Neuronal stem cell (in vitro differentiated cells): ENCODE results near the gene TEX19.

Source experiments
- DNase-seq: peaks from one replicate; pipeline ENCODE4 v3.0.0-alpha.2; 2013; ENCODE audit warnings: low spot score
- H2AFZ ChIP-seq: one replicate; pipeline ENCODE4 v1.6.1; 2013; ENCODE audit warnings: mild to moderate bottlenecking, low read length, inconsistent platforms
- H2AK5ac ChIP-seq: 2 replicates; pipeline ENCODE4 v1.6.1; 2013; ENCODE audit warnings: low read depth, mild to moderate bottlenecking, inconsistent platforms, low read length, moderate library complexity, mixed read lengths
- H2BK120ac ChIP-seq: 2 replicates; pipeline ENCODE4 v1.6.1; 2013; ENCODE audit warnings: low read depth, mild to moderate bottlenecking, inconsistent platforms, low read length, moderate library complexity, mixed read lengths
- H2BK12ac ChIP-seq: one replicate; pipeline ENCODE4 v1.6.1; 2013; ENCODE audit warnings: low read length, inconsistent platforms
- H2BK15ac ChIP-seq: 2 replicates; pipeline ENCODE4 v1.6.1; 2013; ENCODE audit warnings: mild to moderate bottlenecking, low read length, inconsistent platforms, mixed read lengths
- H2BK5ac ChIP-seq: one replicate; pipeline ENCODE4 v1.6.1; 2013; ENCODE audit warnings: inconsistent platforms, mild to moderate bottlenecking, low read length, moderate library complexity
- H3K14ac ChIP-seq: one replicate; pipeline ENCODE4 v1.6.1; 2013; ENCODE audit warnings: low read length, inconsistent platforms
- H3K18ac ChIP-seq: 2 replicates; pipeline ENCODE4 v1.6.1; 2013; ENCODE audit warnings: low read length, inconsistent platforms
- H3K23ac ChIP-seq: 2 replicates; pipeline ENCODE4 v1.6.1; 2013; ENCODE audit warnings: low read depth, mild to moderate bottlenecking, mixed read lengths, low read length, inconsistent platforms; ENCODE audit not compliant: poor library complexity
- H3K27ac ChIP-seq: replicated peaks from 3 replicates; pipeline ENCODE4 v1.5.1; 2013; ENCODE audit warnings: low read length, inconsistent platforms
- H3K27me3 ChIP-seq, 3 experiments: 2 replicates each; pipeline ENCODE4 v1.6.1; 2013; ENCODE audit warnings: low read length in 3 of 3, mild to moderate bottlenecking in 2 of 3, inconsistent platforms in 1 of 3, low read depth in 1 of 3, mixed read lengths in 1 of 3, moderate library complexity in 1 of 3; ENCODE audit not compliant: control insufficient read depth in 3 of 3, insufficient read depth in 3 of 3
- H3K36me3 ChIP-seq, 2 donors: replicated peaks in 1 of 2; 2 replicates each; pipeline ENCODE4 v1.6.1; 2013; ENCODE audit warnings: low read length in 2 of 2; ENCODE audit not compliant: control insufficient read depth in 2 of 2, insufficient read depth in 2 of 2
- H3K4ac ChIP-seq: 2 replicates; pipeline ENCODE4 v1.6.1; 2013; ENCODE audit warnings: inconsistent platforms, mild to moderate bottlenecking, low read length, moderate library complexity
- H3K4me1 ChIP-seq, 2 donors: 1 replicate in 1 of 2; 2 replicates in 1 of 2; pipeline ENCODE4 v1.6.1; 2013; ENCODE audit warnings: low read length in 2 of 2, low read depth in 1 of 2; ENCODE audit not compliant: control insufficient read depth in 2 of 2, insufficient read depth in 1 of 2
- H3K4me2 ChIP-seq: one replicate; pipeline ENCODE4 v1.6.1; 2013; ENCODE audit warnings: mild to moderate bottlenecking, low read length, inconsistent platforms; ENCODE audit not compliant: insufficient read depth, poor library complexity, severe bottlenecking
- H3K4me3 ChIP-seq, 2 donors: 2 replicates each; pipeline ENCODE4 v1.5.1; 2013; ENCODE audit warnings: low read length in 2 of 2, mild to moderate bottlenecking in 2 of 2, inconsistent platforms in 1 of 2, moderate library complexity in 1 of 2
- H3K79me1 ChIP-seq: one replicate; pipeline ENCODE4 v1.6.1; 2013; ENCODE audit warnings: low read depth, mild to moderate bottlenecking, inconsistent platforms, low read length, moderate library complexity
- H3K9ac ChIP-seq: one replicate; pipeline ENCODE4 v1.6.1; 2013; ENCODE audit warnings: mild to moderate bottlenecking, low read depth, low read length, inconsistent platforms; ENCODE audit not compliant: poor library complexity
- H3K9me3 ChIP-seq, 2 donors: replicated peaks in 1 of 2; 2 replicates each; pipeline versions ENCODE3 to v1.6.1; 2013; ENCODE audit warnings: low read length in 2 of 2, mild to moderate bottlenecking in 2 of 2, inconsistent platforms in 1 of 2, low read depth in 1 of 2, mixed read lengths in 1 of 2, moderate library complexity in 1 of 2; ENCODE audit not compliant: control insufficient read depth in 2 of 2, insufficient read depth in 1 of 2
- H4K8ac ChIP-seq: one replicate; pipeline ENCODE4 v1.6.1; 2013; ENCODE audit warnings: low read depth, mild to moderate bottlenecking, inconsistent platforms, low read length, moderate library complexity
- H4K91ac ChIP-seq: one replicate; pipeline ENCODE4 v1.6.1; 2013; ENCODE audit warnings: low read length, low read depth, mild to moderate bottlenecking, inconsistent platforms; ENCODE audit not compliant: poor library complexity
- WGBS, 2 donors: extraction: QIAGEN DNeasy Blood & Tissue Kit; methylation state at CpG; one replicate each; pipeline ENCODE4 v1.1.7; 2013; ENCODE audit warnings: missing lambda C conversion rate in 2 of 2, mixed read lengths in 1 of 2; ENCODE audit not compliant: insufficient read length in 2 of 2, insufficient replicate concordance in 1 of 2; ENCODE audit errors: extremely low coverage in 2 of 2; 5-methylcytosine and 5-hydroxymethylcytosine counted together

Gene TEX19

DNA sequence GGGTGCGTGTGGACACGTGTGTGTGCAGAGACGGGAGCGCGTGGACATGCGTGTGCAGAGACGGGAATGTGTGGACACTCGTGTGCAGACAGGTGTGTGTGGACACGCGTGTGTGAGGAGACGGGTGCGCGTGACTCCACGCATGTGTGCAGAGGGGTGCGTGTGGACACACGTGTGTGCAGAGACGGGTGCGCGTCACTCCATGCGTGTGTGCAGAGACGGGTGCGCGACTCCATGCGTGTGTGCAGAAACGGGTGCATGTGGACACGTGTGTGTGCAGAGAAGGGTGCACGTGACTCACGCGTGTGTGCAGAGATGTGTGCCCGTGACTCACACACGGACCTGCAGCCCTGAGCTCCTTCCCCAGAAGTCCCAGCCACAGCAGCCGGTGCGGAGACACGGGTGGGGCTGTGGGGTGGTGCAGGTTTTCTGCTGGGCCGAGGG is 39.4 kb upstream of the TEX19 start:
- DNase-seq, result no peak
- peaks cover 0 to 39% (median 5%) of the 10 kb centered on the region in 3 experiments for H3K27me3 ChIP-seq

DNA sequence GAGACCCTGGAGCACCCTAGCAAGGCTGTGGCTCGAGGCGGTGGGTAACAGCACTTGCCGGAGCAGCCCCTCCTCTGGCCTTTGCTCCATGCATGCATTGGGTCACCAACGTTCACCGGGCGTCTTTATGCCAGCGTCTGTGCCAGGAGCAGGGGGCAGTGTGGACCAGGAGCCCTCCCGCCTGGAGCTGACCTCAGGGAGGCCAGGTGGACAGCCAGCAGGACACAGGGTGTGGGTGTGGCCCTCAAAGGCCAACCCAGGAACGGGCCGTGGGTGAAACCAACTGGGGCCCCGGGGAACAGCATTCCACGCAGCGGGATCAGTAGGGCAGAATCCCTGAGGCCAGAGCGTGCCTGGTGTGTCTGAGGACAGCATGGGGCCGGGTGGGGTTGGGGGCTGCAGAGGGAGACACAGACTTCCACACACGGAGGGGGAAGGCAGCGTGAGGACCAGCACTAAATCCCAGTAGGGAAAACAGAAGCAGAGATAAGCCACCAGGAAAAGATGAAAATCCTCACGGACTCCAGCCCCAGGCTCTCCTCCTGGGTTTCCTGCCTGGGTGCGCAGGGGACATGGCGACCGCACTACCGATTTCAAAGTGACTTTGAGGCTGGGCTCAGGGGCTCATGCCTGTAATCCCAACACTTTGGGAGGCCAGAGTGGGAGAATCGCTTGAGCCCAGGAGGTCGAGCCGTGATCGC is 38.8 kb upstream of the TEX19 start:
- Histone ChIP-seq H3K4me3 (no peak overlapping the region), H2BK15ac (peak overlapping the region; percentile 71), H3K4me2 (no peak overlapping the region), H3K27me3 (peaks cover 0 to 46% (median 5%) of the 10 kb centered on the region in 3 experiments), H4K91ac (no peak overlapping the region), H3K4ac (peak overlapping the region; percentile 89), H3K36me3 (no peaks in the 10 kb centered on the region), H3K4me1 (peaks cover 13 to 24% of the 10 kb centered on the region in 2 donors), H3K18ac (peak overlapping the region; percentile 72), H2BK120ac (peak overlapping the region; percentile 54), H4K8ac (no peak overlapping the region), H3K14ac (peak overlapping the region; percentile 47), H3K79me1 (peaks cover 3% of the 10 kb centered on the region), H3K9me3 (peaks cover 7 to 10% of the 10 kb centered on the region in 2 donors), H3K9ac (no peak overlapping the region), H2BK12ac (no peak overlapping the region), H3K27ac (no peak overlapping the region), H2AFZ (no peak overlapping the region), H2AK5ac (peak overlapping the region; percentile 39), H2BK5ac (peak overlapping the region; percentile 53), H3K23ac (peak overlapping the region; percentile 65)
- no CpG with 5 or more reads among the region's 26 CpGs for WGBS, 2 donors
- DNase-seq, result no peak

More for the DNA sequence above, 39.4 kb upstream of the TEX19 start:
- H2BK120ac ChIP-seq, result no peak overlapping the region
- H3K4me1 ChIP-seq, result peaks cover 15 to 23% of the 10 kb centered on the region in 2 donors
- peak overlapping the region; percentile 53 for H2BK5ac ChIP-seq
- H3K23ac ChIP-seq, result peak overlapping the region; percentile 80
- peaks cover 7 to 10% of the 10 kb centered on the region in 2 donors for H3K9me3 ChIP-seq
- no peak overlapping the region for H4K8ac ChIP-seq
- no peak overlapping the region for H3K4ac ChIP-seq
- WGBS, 2 donors, result no CpG with 5 or more reads among the region's 35 CpGs
- H3K36me3 ChIP-seq, result no peaks in the 10 kb centered on the region
- H2BK15ac ChIP-seq, result peak overlapping the region; percentile 71
- peak overlapping the region; percentile 72 for H3K18ac ChIP-seq
- peak overlapping the region in 1 of 2 donors; percentile 33 for H3K4me3 ChIP-seq
- H2AFZ ChIP-seq, result no peak overlapping the region
- peak overlapping the region; percentile 25 for H3K4me2 ChIP-seq
- peak overlapping the region; percentile 35 for H3K27ac ChIP-seq
- H2BK12ac ChIP-seq, result peak overlapping the region; percentile 94
- peak overlapping the region; percentile 98 for H3K14ac ChIP-seq
- peak overlapping the region; percentile 39 for H2AK5ac ChIP-seq
- H4K91ac ChIP-seq, result peak overlapping the region; percentile 53
- H3K9ac ChIP-seq, result peak overlapping the region; percentile 53
- peaks cover 3% of the 10 kb centered on the region for H3K79me1 ChIP-seq

DNA sequence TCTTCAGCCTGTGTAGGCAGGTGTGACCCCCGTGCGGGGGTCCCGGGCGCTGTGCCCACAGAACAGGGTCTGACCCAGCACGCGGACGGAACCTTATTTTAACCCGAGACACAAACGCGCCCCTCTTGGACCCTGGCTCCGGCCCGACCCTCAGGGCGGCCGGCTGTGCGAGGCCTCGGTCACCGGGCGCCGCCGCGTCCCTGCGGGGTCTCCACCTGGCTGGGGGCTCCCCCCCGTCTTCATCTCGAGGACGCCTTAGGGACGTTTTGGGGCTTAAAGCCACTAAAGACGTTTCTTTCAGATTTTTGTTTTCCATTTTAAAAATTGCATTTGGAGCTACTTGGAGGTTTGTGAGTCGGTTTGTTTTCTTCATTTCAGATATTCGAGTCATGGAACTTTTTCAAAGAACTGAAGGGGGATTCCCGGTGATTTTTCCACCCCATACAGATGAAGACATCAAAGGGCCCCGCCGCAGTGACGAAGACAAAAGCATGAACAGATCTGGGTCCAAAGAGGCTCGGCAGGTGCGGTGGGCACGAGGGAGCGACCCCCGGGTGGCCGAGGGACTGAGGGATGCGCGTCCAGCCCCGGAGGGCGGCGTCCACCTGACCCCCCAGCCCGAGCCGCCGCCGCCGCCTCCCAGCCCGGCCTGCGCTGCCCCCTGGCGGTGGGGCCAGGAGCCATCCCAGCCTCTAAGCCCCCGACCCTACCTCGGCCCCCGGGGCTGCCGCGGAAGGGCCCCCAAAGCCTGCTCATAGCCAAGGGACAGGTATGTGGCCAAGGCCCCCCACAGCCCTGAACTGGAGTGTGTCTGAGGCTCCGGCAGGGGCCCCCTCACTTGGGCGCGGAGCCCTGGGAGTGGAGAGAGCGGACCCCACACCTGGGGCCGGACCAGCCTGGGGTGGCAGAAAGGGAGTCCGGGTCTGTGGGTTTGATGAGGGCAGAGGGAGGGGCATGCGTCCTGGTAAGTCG is 37.8 kb upstream of the TEX19 start:
- Histone ChIP-seq H3K27ac (no peak overlapping the region), H3K79me1 (peaks cover 3% of the 10 kb centered on the region), H3K14ac (no peak overlapping the region), H3K4me2 (no peak overlapping the region), H2BK15ac (peak overlapping the region; percentile 62), H4K91ac (no peak overlapping the region), H3K4me3 (no peak overlapping the region), H2BK5ac (peak overlapping the region; percentile 75), H2AFZ (no peak overlapping the region), H3K9me3 (peaks cover 7 to 10% of the 10 kb centered on the region in 2 donors), H3K23ac (peak overlapping the region; percentile 86), H3K4ac (no peak overlapping the region), H3K27me3 (peaks cover 0 to 47% (median 5%) of the 10 kb centered on the region in 3 experiments), H2BK120ac (peak overlapping the region; percentile 87), H2AK5ac (peak overlapping the region; percentile 94), H4K8ac (no peak overlapping the region), H3K18ac (peak overlapping the region; percentile 83), H3K9ac (no peak overlapping the region), H3K36me3 (no peaks in the 10 kb centered on the region), H3K4me1 (peaks cover 9 to 15% of the 10 kb centered on the region in 2 donors), H2BK12ac (no peak overlapping the region)
- no CpG with 5 or more reads among the region's 65 CpGs for WGBS, 2 donors
- DNase-seq, result no peak
